Ramos (cell line): ENCODE measurements around the gene SNAI1.
"Not testable (repeated sequence)": the region's sequence is repeated elsewhere in the genome, so short reads cannot be mapped to it uniquely, and the experiment has no call there.

Source experiments
- in situ Hi-C: fragments of 300-500 bp; cut with MboI; formaldehyde crosslinking; loops from one replicate; pipeline ENCODE4 v1.14.3; 2022; ENCODE audit warnings: low sequenced_read_pairs; ENCODE audit not compliant: unreplicated experiment

The SNAI1 gene

GRCh38 chr20:49983848-49984408 lies 1.1 kb downstream of the SNAI1 start:
- in situ Hi-C loops: loop anchor here (5.0 kb wide), 1 partner anchor 88 kb away; no protein-coding TSS in a partner anchor

- in situ Hi-C loops: loop anchor here (5.0 kb wide), 1 partner anchor 88 kb away; no protein-coding TSS in a partner anchor
These were observed 1.8 kb downstream of the SNAI1 start for GRCh38 chr20:49984426-49985153.

GRCh38 chr20:49985157-49985556 lies 2.4 kb downstream of the SNAI1 start:
- in situ Hi-C loops: no loop called here

- in situ Hi-C loops: no loop called here
These were observed 2.8 kb downstream of the SNAI1 start for GRCh38 chr20:49985617-49986016.

- in situ Hi-C loops: no loop called here
These were observed 3.3 kb downstream of the SNAI1 start for GRCh38 chr20:49986049-49986448.

GRCh38 chr20:49987015-49987867 lies 4.5 kb downstream of the SNAI1 start:
- in situ Hi-C loops: no loop called here

GRCh38 chr20:49987868-49988690 lies 5.3 kb downstream of the SNAI1 start:
- in situ Hi-C loops: no loop called here

GRCh38 chr20:49989234-49990065 lies 6.7 kb downstream of the SNAI1 start:
- in situ Hi-C loops: no loop called here

GRCh38 chr20:49990271-49990720 lies 7.5 kb downstream of the SNAI1 start:
- in situ Hi-C loops: no loop called here

- in situ Hi-C loops: no loop called here
These were observed 10.5 kb downstream of the SNAI1 start for GRCh38 chr20:49993301-49993751.

- in situ Hi-C loops: no loop called here
These were observed 12.8 kb downstream of the SNAI1 start for GRCh38 chr20:49995586-49995985.

- in situ Hi-C loops: not testable (repeated sequence)
These were observed 15.9 kb downstream of the SNAI1 start for GRCh38 chr20:49998478-49999188.

GRCh38 chr20:49999329-49999728 lies 16.5 kb downstream of the SNAI1 start:
- in situ Hi-C loops: no loop called here

GRCh38 chr20:50000548-50001222 lies 17.9 kb downstream of the SNAI1 start:
- in situ Hi-C loops: not testable (repeated sequence)

- in situ Hi-C loops: no loop called here
These were observed 19.1 kb downstream of the SNAI1 start for GRCh38 chr20:50001784-50002311.

GRCh38 chr20:50003253-50003656 lies 20.5 kb downstream of the SNAI1 start:
- in situ Hi-C loops: no loop called here

- in situ Hi-C loops: no loop called here
These were observed 21.4 kb downstream of the SNAI1 start for GRCh38 chr20:50004229-50004628.
